Smooth muscle cell (in vitro differentiated cells): ENCODE results near the gene CD164. TPM values are rescaled to one million over a fixed set of nuclear protein-coding genes. Genes with fewer than 3 reads are reported as not detected.

Experiments
- DNase-seq: peaks from one replicate; lab custom pipeline; 2025; ENCODE audit not compliant: unreplicated experiment; lab: John Stamatoyannopoulos, UW
- H2AFZ ChIP-seq: fragments of 200-600 bp; sonication (generic); 2 replicates; pipeline ENCODE4 v1.6.0; 2016; ENCODE audit warnings: antibody characterized with exemption, low read depth, mild to moderate bottlenecking
- H3F3A ChIP-seq: fragments of 200-600 bp; sonication (generic); 2 replicates; pipeline ENCODE4 v1.6.0; 2017; ENCODE audit warnings: antibody characterized with exemption, low read depth
- H3K27ac ChIP-seq: fragments of 200-600 bp; sonication (generic); 2 replicates; pipeline ENCODE4 v1.5.1; 2016; ENCODE audit warnings: low read depth, mild to moderate bottlenecking
- H3K27me3 ChIP-seq: fragments of 200-600 bp; sonication (generic); 2 replicates; pipeline ENCODE4 v1.6.1; 2016; ENCODE audit warnings: low read depth, mild to moderate bottlenecking
- H3K36me3 ChIP-seq: fragments of 200-600 bp; sonication (generic); 2 replicates; pipeline ENCODE4 v1.5.1; 2016; ENCODE audit warnings: low read depth
- H3K4me1 ChIP-seq: fragments of 200-600 bp; sonication (generic); 2 replicates; pipeline ENCODE4 v1.5.1; 2016; ENCODE audit warnings: low read depth
- H3K4me2 ChIP-seq: fragments of 200-600 bp; sonication (generic); 2 replicates; pipeline ENCODE4 v1.6.0; 2016; ENCODE audit warnings: mild to moderate bottlenecking
- H3K4me3 ChIP-seq: fragments of 200-600 bp; sonication (generic); 2 replicates; pipeline ENCODE4 v1.5.1; 2016; ENCODE audit warnings: mild to moderate bottlenecking
- H3K79me2 ChIP-seq: fragments of 200-600 bp; sonication (generic); 2 replicates; pipeline ENCODE4 v1.6.0; 2016; ENCODE audit warnings: low read depth, mild to moderate bottlenecking
- H3K9ac ChIP-seq: fragments of 200-600 bp; sonication (generic); 2 replicates; pipeline ENCODE4 v1.6.0; 2016; ENCODE audit warnings: low read depth
- H3K9me3 ChIP-seq: fragments of 200-600 bp; sonication (generic); replicated peaks from 2 replicates; pipeline ENCODE4 v1.5.1; 2016; ENCODE audit warnings: low read depth
- H4K20me1 ChIP-seq: fragments of 200-600 bp; sonication (generic); 2 replicates; pipeline ENCODE4 v1.6.0; 2016; ENCODE audit warnings: low read depth
- WGBS: methylation state at CpG from one replicate; pipeline ENCODE4 v1.1.7; 2016; ENCODE audit warnings: low lambda C conversion rate; 5-methylcytosine and 5-hydroxymethylcytosine counted together
- polyA plus RNA-seq: library from polyadenylated mRNA; unstranded; fragments of >200 nt; fragmentation: Nextera tagmentation; extraction: Ambion mirVana; gene quantifications from 2 replicates; pipeline ENCODE4 v1.2.1, GENCODE V29; 2016
- total RNA-seq: library from RNA; depleted of rRNA; stranded (reverse); fragments of >200 nt; gene quantifications from 2 replicates; pipeline ENCODE4 v1.2.3, GENCODE V29; 2014
- TF ChIP-seq, protein P1 (sequence below): fragments of 200-600 bp; sonication (generic); IDR thresholded peaks from 2 replicates; pipeline ENCODE4 v1.5.1; 2017; ENCODE audit warnings: borderline replicate concordance, mild to moderate bottlenecking, antibody characterized with exemption; ENCODE audit not compliant: insufficient read depth, poor library complexity, severe bottlenecking

The CD164 gene
- total and polyA plus RNA-seq, 2 experiments from 2014 or later = 305 to 495 TPM

DNA sequence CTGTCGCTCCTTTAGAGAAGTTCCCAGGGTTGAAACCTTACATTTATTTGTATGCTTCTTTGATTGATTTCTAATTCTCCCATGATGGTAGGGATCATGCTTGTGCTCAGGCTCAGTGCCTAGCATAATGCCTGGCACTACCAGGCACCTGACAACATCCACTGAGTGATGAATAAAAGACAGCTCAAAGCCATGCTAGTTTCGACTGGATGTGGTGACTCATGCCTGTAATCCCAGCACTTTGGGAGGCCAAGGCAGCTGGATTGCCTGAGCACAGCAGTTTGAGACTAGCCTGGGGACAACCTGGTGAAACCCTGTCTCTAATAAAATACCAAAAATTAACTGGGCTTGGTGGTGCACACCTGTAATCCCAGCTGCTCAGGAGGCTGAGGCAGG lies 11.6 kb upstream of the CD164 start:
- Histone ChIP-seq H3K27me3 (no peaks in the 10 kb centered on the region), H3K9ac (no peak overlapping the region), H3F3A (no peaks in the 10 kb centered on the region), H2AFZ (no peak overlapping the region), H3K27ac (no peak overlapping the region), H3K4me2 (no peak overlapping the region), H3K79me2 (no peaks in the 10 kb centered on the region), H3K36me3 (no peaks in the 10 kb centered on the region), H3K4me3 (no peak overlapping the region), H3K9me3 (no peaks in the 10 kb centered on the region), H3K4me1 (no peaks in the 10 kb centered on the region), H4K20me1 (no peaks in the 10 kb centered on the region)
- TF ChIP-seq, protein P1, sequence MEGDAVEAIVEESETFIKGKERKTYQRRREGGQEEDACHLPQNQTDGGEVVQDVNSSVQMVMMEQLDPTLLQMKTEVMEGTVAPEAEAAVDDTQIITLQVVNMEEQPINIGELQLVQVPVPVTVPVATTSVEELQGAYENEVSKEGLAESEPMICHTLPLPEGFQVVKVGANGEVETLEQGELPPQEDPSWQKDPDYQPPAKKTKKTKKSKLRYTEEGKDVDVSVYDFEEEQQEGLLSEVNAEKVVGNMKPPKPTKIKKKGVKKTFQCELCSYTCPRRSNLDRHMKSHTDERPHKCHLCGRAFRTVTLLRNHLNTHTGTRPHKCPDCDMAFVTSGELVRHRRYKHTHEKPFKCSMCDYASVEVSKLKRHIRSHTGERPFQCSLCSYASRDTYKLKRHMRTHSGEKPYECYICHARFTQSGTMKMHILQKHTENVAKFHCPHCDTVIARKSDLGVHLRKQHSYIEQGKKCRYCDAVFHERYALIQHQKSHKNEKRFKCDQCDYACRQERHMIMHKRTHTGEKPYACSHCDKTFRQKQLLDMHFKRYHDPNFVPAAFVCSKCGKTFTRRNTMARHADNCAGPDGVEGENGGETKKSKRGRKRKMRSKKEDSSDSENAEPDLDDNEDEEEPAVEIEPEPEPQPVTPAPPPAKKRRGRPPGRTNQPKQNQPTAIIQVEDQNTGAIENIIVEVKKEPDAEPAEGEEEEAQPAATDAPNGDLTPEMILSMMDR = no peak
- WGBS = 50% methylated on average over 2 of the region's 2 CpGs
- no peak for DNase-seq

DNA sequence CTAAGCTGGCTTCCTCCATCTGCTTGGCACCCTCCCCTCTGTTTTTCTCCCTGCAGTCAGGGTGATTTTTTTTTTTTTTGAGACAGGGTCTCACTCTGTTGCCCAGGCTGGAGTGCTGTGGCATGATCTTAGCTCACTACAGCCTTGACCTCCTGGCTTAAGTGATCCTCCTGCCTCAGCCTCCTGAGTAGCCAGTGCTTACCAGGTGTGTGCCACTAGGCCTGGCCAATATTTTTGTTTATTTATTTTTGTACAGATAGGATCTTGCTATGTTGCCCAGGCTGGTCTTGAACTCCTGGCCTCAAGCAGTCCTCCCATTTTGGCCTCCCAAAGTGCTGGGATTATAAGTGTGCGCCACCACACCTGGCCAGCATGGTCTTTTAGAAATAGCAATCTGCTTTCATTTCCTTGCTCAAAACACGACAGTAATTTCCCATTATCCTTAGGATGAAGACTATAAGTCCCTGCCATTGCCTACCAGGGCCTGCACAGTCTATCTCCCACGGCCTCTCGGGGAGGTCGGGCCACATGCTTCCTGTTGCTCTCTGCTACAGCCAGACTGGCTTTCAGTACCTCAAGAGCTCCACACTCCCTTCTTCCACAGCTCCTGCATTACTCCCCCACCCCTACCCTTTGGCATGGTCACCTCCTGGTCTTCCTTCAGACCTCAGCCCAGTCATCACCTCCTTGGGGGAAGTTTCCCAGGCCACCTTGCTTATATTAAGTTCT lies 11.1 kb upstream of the CD164 start:
- H3K4me3 ChIP-seq = no peak overlapping the region
- no peak overlapping the region for H2AFZ ChIP-seq
- TF ChIP-seq, protein P1 = no peak
- no peaks in the 10 kb centered on the region for H3F3A ChIP-seq
- no peak overlapping the region for H3K9ac ChIP-seq
- no peaks in the 10 kb centered on the region for H3K9me3 ChIP-seq
- no peak for DNase-seq
- WGBS = 90% methylated on average over 5 of the region's 5 CpGs
- no peak overlapping the region for H3K27ac ChIP-seq
- no peaks in the 10 kb centered on the region for H3K27me3 ChIP-seq
- H3K36me3 ChIP-seq = no peaks in the 10 kb centered on the region
- no peaks in the 10 kb centered on the region for H4K20me1 ChIP-seq
- no peaks in the 10 kb centered on the region for H3K4me1 ChIP-seq
- H3K79me2 ChIP-seq = no peaks in the 10 kb centered on the region
- H3K4me2 ChIP-seq = no peak overlapping the region

DNA sequence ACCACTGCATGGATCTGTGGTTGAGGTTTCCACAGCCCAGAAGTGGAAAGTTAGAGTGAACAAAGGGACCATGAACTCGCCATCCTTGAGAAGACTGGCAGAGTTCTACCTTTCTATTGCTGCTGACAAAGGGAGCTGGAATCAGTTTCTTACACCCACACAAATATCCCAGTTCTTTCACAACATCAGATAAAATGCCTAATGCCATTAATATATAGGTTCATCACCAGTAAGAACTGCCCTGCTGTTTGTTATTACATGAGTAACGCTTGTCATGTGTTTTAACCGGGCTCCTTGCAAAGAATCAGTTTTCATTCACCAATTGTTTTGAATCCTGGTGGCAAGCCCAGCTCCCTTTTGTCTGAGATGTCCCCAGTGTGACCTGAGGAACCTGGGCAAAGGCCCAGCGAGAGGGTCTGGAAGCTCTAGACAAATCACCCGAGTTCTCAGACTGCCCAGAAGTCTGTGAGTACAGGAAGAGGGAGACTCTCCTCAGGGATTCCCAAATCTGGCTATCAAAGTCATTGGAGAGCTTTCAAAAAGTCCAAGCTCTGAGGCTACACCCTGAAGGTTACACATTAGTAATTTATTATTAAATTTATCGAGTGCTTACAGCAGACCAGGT lies 7.5 kb upstream of the CD164 start:
- no peaks in the 10 kb centered on the region for H3K9me3 ChIP-seq
- TF ChIP-seq, protein P1 = no peak
- H3K9ac ChIP-seq = no peak overlapping the region
- H3F3A ChIP-seq = no peaks in the 10 kb centered on the region
- no peak overlapping the region for H3K4me3 ChIP-seq
- H3K27ac ChIP-seq = no peak overlapping the region
- no peaks in the 10 kb centered on the region for H3K36me3 ChIP-seq
- no peak overlapping the region for H3K4me2 ChIP-seq
- DNase-seq = no peak
- no peak overlapping the region for H2AFZ ChIP-seq
- no peaks in the 10 kb centered on the region for H3K79me2 ChIP-seq
- WGBS = 89% methylated on average over 6 of the region's 6 CpGs
- no peaks in the 10 kb centered on the region for H3K4me1 ChIP-seq
- H4K20me1 ChIP-seq = no peaks in the 10 kb centered on the region
- no peaks in the 10 kb centered on the region for H3K27me3 ChIP-seq
